ENCODE data around the gene TIMP4. TPM values are rescaled to one million over a fixed set of nuclear protein-coding genes. Genes with fewer than 3 reads are reported as not detected.

The TIMP4 gene
- total and polyA plus RNA-seq, 7 donors = 3.5 to 25.0 (median 10.2) TPM

- intact Hi-C loops (cut with DNase I) = no loop called here
- DNase-seq = no peak
- Histone ChIP-seq H3K27me3 (no peaks in the 10 kb centered on the region), H3K27ac (no peak overlapping the region), H3K4me1 (peaks cover 0 to 33% (median 19%) of the 10 kb centered on the region in 4 donors), H3K4me3 (no peak overlapping the region), H3K36me3 (no peaks in the 10 kb centered on the region), H3K9me3 (no peaks in the 10 kb centered on the region)
- TF ChIP-seq POLR2A (IDR thresholded peaks at IDR 0.05) (no peak), EP300 (IDR thresholded peaks at IDR 0.05) (no peak), POLR2AphosphoS5 (IDR thresholded peaks at IDR 0.05) (no peak), CTCF (IDR thresholded peaks at IDR 0.05) (no peak)
- 94 to 96% methylated on average over 9 of the region's 9 CpGs for WGBS, 2 donors
Measured at GRCh38 chr3:12190221-12190807, 31.6 kb upstream of the TIMP4 start.

GRCh38 chr3:12188681-12189287 is 30.1 kb upstream of the TIMP4 start:
- Histone ChIP-seq H3K36me3 (no peaks in the 10 kb centered on the region), H3K9me3 (no peaks in the 10 kb centered on the region), H3K4me1 (peaks cover 0 to 18% (median 5%) of the 10 kb centered on the region in 4 donors), H3K27me3 (no peaks in the 10 kb centered on the region), H3K4me3 (no peak overlapping the region), H3K27ac (no peak overlapping the region)
- DNase-seq = no peak
- 82 to 87% methylated on average over 8 of the region's 8 CpGs for WGBS, 2 donors
- TF ChIP-seq EP300 (IDR thresholded peaks at IDR 0.05) = no peak
- TF ChIP-seq CTCF (IDR thresholded peaks at IDR 0.05) = no peak
- intact Hi-C loops (cut with DNase I) = no loop called here

GRCh38 chr3:12188328-12188648 is 29.6 kb upstream of the TIMP4 start:
- Histone ChIP-seq H3K36me3 (no peaks in the 10 kb centered on the region), H3K9me3 (no peaks in the 10 kb centered on the region), H3K27ac (peak overlapping the region in 2 of 4 donors; percentile 34 to 53), H3K4me1 (peaks cover 0 to 13% (median under 1%) of the 10 kb centered on the region in 4 donors), H3K27me3 (no peaks in the 10 kb centered on the region), H3K4me3 (no peak overlapping the region)
- TF ChIP-seq POLR2AphosphoS5 (IDR thresholded peaks at IDR 0.05) (no peak), POLR2A (IDR thresholded peaks at IDR 0.05) (no peak), EP300 (IDR thresholded peaks at IDR 0.05) (no peak), CTCF (IDR thresholded peaks at IDR 0.05) (no peak)
- WGBS, 2 donors = 86% methylated on average over 4 of the region's 4 CpGs
- no peak for DNase-seq
- intact Hi-C loops (cut with DNase I) = no loop called here

GRCh38 chr3:12187448-12188327 is 29.0 kb upstream of the TIMP4 start:
- Histone ChIP-seq H3K36me3 (no peaks in the 10 kb centered on the region), H3K27me3 (no peaks in the 10 kb centered on the region), H3K4me1 (peaks cover 0 to 7% (median 0%) of the 10 kb centered on the region in 4 donors), H3K4me3 (no peak overlapping the region), H3K27ac (peak overlapping the region in 3 of 4 donors; percentile 34 to 53 (median 39)), H3K9me3 (no peaks in the 10 kb centered on the region)
- TF ChIP-seq POLR2AphosphoS5 (IDR thresholded peaks at IDR 0.05) (peak in 1 of 4 donors; percentile 5), CTCF (IDR thresholded peaks at IDR 0.05) (no peak), POLR2A (IDR thresholded peaks at IDR 0.05) (no peak)
- intact Hi-C loops (cut with DNase I) = no loop called here
- no peak for DNase-seq
- 23 to 45% methylated on average over 7 of the region's 7 CpGs for WGBS, 2 donors
